ENCODE data around the gene SPHK1.

GRCh38 chr17:76416899-76417298 lies 32.5 kb downstream of the SPHK1 start:
- TF ChIP-seq POLR2A (IDR thresholded peaks at IDR 0.05; ENCODE audit: low read depth, low read length) (no peak), POLR2AphosphoS5 (IDR thresholded peaks at IDR 0.05; ENCODE audit: low read depth, low read length) (no peak), TAF1 (IDR thresholded peaks at IDR 0.05; ENCODE audit: borderline replicate concordance, low read depth, low read length) (no peak)
